ENCODE results near the gene ZNF559.

GRCh38 chr19:9306443-9306842 lies 17.5 kb upstream of the ZNF559 start:
- no peak for TF ChIP-seq GABPB1 (CRISPR knock-in tag; IDR thresholded peaks at IDR 0.05)
- TF ChIP-seq ZNF281 (CRISPR knock-in tag; IDR thresholded peaks at IDR 0.05), result no peak
- TF ChIP-seq, protein P1, sequence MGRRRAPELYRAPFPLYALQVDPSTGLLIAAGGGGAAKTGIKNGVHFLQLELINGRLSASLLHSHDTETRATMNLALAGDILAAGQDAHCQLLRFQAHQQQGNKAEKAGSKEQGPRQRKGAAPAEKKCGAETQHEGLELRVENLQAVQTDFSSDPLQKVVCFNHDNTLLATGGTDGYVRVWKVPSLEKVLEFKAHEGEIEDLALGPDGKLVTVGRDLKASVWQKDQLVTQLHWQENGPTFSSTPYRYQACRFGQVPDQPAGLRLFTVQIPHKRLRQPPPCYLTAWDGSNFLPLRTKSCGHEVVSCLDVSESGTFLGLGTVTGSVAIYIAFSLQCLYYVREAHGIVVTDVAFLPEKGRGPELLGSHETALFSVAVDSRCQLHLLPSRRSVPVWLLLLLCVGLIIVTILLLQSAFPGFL (CRISPR knock-in tag; IDR thresholded peaks at IDR 0.05; ENCODE audit: borderline replicate concordance), result no peak
- TF ChIP-seq CTCF (IDR thresholded peaks at IDR 0.05), result no peak
- no peak for TF ChIP-seq MLX (CRISPR knock-in tag; IDR thresholded peaks at IDR 0.05)
- TF ChIP-seq FOXK1 (CRISPR knock-in tag; IDR thresholded peaks at IDR 0.05), result no peak
- no peak for TF ChIP-seq GTF2I (CRISPR knock-in tag; conservative IDR thresholded peaks at IDR 0.05)
- no peak for TF ChIP-seq FOXP1 (CRISPR knock-in tag; IDR thresholded peaks at IDR 0.05; ENCODE audit: borderline replicate concordance)
- no peak for TF ChIP-seq JUN (CRISPR knock-in tag; IDR thresholded peaks at IDR 0.05)
- no peak for TF ChIP-seq ZBTB21 (CRISPR knock-in tag; IDR thresholded peaks at IDR 0.05; ENCODE audit: borderline replicate concordance)
- TF ChIP-seq IRF1 (CRISPR knock-in tag; IDR thresholded peaks at IDR 0.05), result no peak

All from WTC11 (cell line).